GM23248 (cell line): ENCODE results near the gene ARID3B. TPM values are rescaled to one million over a fixed set of nuclear protein-coding genes. Genes with fewer than 3 reads are reported as not detected.
"Not testable (repeated sequence)": the region's sequence is repeated elsewhere in the genome, so short reads cannot be mapped to it uniquely, and the experiment has no call there.

Experiments used
- DNase-seq: peaks from one replicate; pipeline ENCODE4 v3.0.0-alpha.2; 2015
- H2AFZ ChIP-seq: fragments of 200-600 bp; sonication (generic); 2 replicates; pipeline ENCODE4 v1.6.1; 2016; ENCODE audit warnings: antibody characterized with exemption
- H3F3A ChIP-seq: fragments of 200-600 bp; sonication (generic); 2 replicates; pipeline ENCODE4 v1.6.1; 2016; ENCODE audit warnings: mild to moderate bottlenecking, antibody characterized with exemption, mixed run types; ENCODE audit not compliant: insufficient read depth
- H3K27ac ChIP-seq: fragments of 200-600 bp; sonication (generic); 2 replicates; pipeline ENCODE4 v1.5.1; 2016; ENCODE audit warnings: mild to moderate bottlenecking
- H3K27me3 ChIP-seq: fragments of 200-600 bp; sonication (generic); replicated peaks from 2 replicates; pipeline ENCODE4 v1.6.1; 2016; ENCODE audit warnings: mild to moderate bottlenecking; ENCODE audit not compliant: insufficient read depth
- H3K36me3 ChIP-seq: fragments of 200-600 bp; sonication (generic); 2 replicates; pipeline ENCODE4 v1.6.1; 2016; ENCODE audit warnings: low read depth, mild to moderate bottlenecking
- H3K4me1 ChIP-seq: fragments of 200-600 bp; sonication (generic); 2 replicates; pipeline ENCODE4 v1.6.1; 2016; ENCODE audit warnings: mild to moderate bottlenecking; ENCODE audit not compliant: insufficient read depth
- H3K4me2 ChIP-seq: fragments of 200-600 bp; sonication (generic); one replicate; pipeline ENCODE4 v1.6.1; 2016; ENCODE audit warnings: mild to moderate bottlenecking; ENCODE audit not compliant: unreplicated experiment
- H3K4me3 ChIP-seq: fragments of 200-600 bp; sonication (generic); 2 replicates; pipeline ENCODE4 v1.5.1; 2016; ENCODE audit warnings: mild to moderate bottlenecking
- H3K79me2 ChIP-seq: fragments of 200-600 bp; sonication (generic); 2 replicates; pipeline ENCODE4 v1.6.1; 2016; ENCODE audit warnings: mild to moderate bottlenecking; ENCODE audit not compliant: insufficient read depth
- H3K9ac ChIP-seq: fragments of 200-600 bp; sonication (generic); 2 replicates; pipeline ENCODE4 v1.6.1; 2016; ENCODE audit warnings: mild to moderate bottlenecking
- H3K9me2 ChIP-seq: fragments of 200-600 bp; sonication (generic); 2 replicates; pipeline ENCODE4 v1.6.1; 2016; ENCODE audit warnings: mixed run types, mild to moderate bottlenecking, moderate library complexity; ENCODE audit not compliant: insufficient read depth
- H3K9me3 ChIP-seq: fragments of 200-600 bp; sonication (generic); one replicate; pipeline ENCODE4 v1.6.1; 2017; ENCODE audit warnings: low read depth
- H4K20me1 ChIP-seq: fragments of 200-600 bp; sonication (generic); 2 replicates; pipeline ENCODE4 v1.6.0; 2016; ENCODE audit not compliant: insufficient read depth
- EZH2 ChIP-seq: fragments of 200-600 bp; sonication (generic); IDR thresholded peaks from 2 replicates; pipeline ENCODE4 v1.6.1; 2018; ENCODE audit warnings: antibody characterized with exemption, mild to moderate bottlenecking; ENCODE audit not compliant: insufficient read depth, poor library complexity, severe bottlenecking
- EZH2phosphoT487 ChIP-seq: fragments of 200-600 bp; sonication (generic); IDR thresholded peaks from 2 replicates; pipeline ENCODE4 v1.6.1; 2018; ENCODE audit warnings: antibody characterized with exemption, moderate library complexity, mild to moderate bottlenecking, low read depth; ENCODE audit not compliant: insufficient read depth
- WGBS, 2 experiments: methylation state at CpG; one replicate each; pipeline ENCODE4 v1.1.6; 2015 to 2017; ENCODE audit warnings: low lambda C conversion rate in 2 of 2, low coverage in 1 of 2; ENCODE audit errors: missing lambda C conversion rate in 2 of 2; 5-methylcytosine and 5-hydroxymethylcytosine counted together
- in situ Hi-C: fragments of 300-500 bp; cut with MboI; formaldehyde crosslinking; loops from 2 replicates; pipeline ENCODE4 v1.15.0; 2020
- polyA plus RNA-seq: library from polyadenylated mRNA; unstranded; fragments of >200 nt; fragmentation: Nextera tagmentation; extraction: Ambion mirVana; gene quantifications from 2 replicates; pipeline ENCODE4 v1.2.1, GENCODE V29; 2016
- total RNA-seq: library from RNA; depleted of rRNA; stranded (reverse); fragments of >200 nt; shearing (Covaris generic); gene quantifications from 2 replicates; pipeline ENCODE4 v1.2.3, GENCODE V29; 2014

The ARID3B gene
- total and polyA plus RNA-seq, 2 experiments from 2014 or later: 2.1 to 4.9 TPM

DNA sequence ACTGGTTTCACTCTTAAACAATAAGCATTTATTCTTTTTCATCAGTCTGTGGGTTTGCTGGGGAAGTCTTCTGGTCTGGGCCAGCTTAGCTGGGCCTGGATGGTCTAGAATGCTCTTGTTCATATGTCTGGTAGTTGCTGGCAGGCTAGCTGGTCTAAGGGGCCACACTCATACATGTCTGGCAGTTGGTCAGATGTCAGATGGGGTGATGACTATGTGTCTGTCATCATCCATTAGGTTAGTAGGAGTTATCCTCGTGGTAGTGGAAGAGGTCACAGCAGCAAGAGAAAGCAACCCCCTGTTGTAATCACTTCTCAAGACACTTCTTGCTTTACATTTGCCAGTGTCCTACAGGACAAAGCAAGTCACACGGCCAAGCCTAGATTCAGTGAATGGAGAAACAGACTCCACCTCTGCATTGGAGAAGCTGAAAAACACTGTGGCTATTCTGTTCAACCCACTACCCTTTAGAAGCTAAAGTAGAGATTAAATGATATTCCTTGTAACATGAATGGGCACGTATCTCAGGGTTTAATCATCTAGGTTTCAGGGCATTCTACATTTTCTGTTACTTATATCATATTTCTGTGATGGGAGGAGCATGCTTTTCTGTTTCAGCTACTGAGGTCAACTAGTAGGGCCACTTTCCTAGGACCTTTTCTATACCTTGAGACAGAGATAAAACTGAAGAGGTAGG lies 5.5 kb upstream of the ARID3B start:
- no peaks in the 10 kb centered on the region for H3K27me3 ChIP-seq
- H3K4me3 ChIP-seq: no peak overlapping the region
- no peak for DNase-seq
- no peak overlapping the region for H3K27ac ChIP-seq
- H3K4me2 ChIP-seq: no peak overlapping the region
- H3K79me2 ChIP-seq: 0 out of 2 replicates have a peak, but pooled peaks cover 8% of the 10 kb centered on the region
- H3K9me3 ChIP-seq: no peaks in the 10 kb centered on the region
- H3K9ac ChIP-seq: no peak overlapping the region
- WGBS, 2 experiments: 45 to 50% methylated on average over 3 of the region's 3 CpGs
- peaks cover 24% of the 10 kb centered on the region for H3F3A ChIP-seq
- no peaks in the 10 kb centered on the region for H3K9me2 ChIP-seq
- H2AFZ ChIP-seq: no peak overlapping the region
- H4K20me1 ChIP-seq: no peaks in the 10 kb centered on the region
- no peaks in the 10 kb centered on the region for H3K36me3 ChIP-seq
- peaks cover 23% of the 10 kb centered on the region for H3K4me1 ChIP-seq
- in situ Hi-C loops: no loop called here
- TF ChIP-seq EZH2phosphoT487: no peak
- TF ChIP-seq EZH2: no peak

DNA sequence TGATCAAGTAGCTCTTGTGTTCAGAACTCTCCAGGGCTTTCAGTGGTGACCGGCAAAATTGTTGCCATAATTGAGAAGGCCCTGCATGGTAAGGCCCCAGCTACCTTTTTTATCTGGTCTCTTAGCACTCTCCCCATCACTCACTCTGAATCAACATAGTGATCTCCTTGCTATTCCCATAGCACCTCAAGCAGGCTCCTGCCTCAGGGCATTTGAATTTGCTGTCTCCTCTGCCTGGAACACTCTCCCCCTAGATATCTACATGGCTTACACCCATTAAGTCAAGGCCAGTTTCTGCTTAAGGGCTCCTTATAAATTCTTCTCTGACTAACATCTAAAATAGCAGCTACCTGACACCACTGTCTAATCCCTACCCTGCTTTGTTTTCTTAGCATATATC lies 3.3 kb upstream of the ARID3B start:
- in situ Hi-C loops: no loop called here
- H3K4me3 ChIP-seq: no peak overlapping the region
- H3K79me2 ChIP-seq: 0 out of 2 replicates have a peak, but pooled peaks cover 8% of the 10 kb centered on the region
- H2AFZ ChIP-seq: no peak overlapping the region
- no peak for DNase-seq
- peaks cover 14% of the 10 kb centered on the region; the same call in 1 of the 2 replicates for H3K4me1 ChIP-seq
- H3K9me2 ChIP-seq: no peaks in the 10 kb centered on the region
- no peak overlapping the region for H3K27ac ChIP-seq
- WGBS, 2 experiments: 96 to 100% methylated on average over 1 of the region's 1 CpG
- no peak overlapping the region for H3K4me2 ChIP-seq
- TF ChIP-seq EZH2 (no peak), EZH2phosphoT487 (no peak)
- H4K20me1 ChIP-seq: no peaks in the 10 kb centered on the region
- peaks cover 19% of the 10 kb centered on the region; the same call in 1 of the 2 replicates for H3F3A ChIP-seq
- H3K27me3 ChIP-seq: no peaks in the 10 kb centered on the region
- no peak overlapping the region for H3K9ac ChIP-seq
- no peaks in the 10 kb centered on the region for H3K36me3 ChIP-seq
- H3K9me3 ChIP-seq: no peaks in the 10 kb centered on the region

DNA sequence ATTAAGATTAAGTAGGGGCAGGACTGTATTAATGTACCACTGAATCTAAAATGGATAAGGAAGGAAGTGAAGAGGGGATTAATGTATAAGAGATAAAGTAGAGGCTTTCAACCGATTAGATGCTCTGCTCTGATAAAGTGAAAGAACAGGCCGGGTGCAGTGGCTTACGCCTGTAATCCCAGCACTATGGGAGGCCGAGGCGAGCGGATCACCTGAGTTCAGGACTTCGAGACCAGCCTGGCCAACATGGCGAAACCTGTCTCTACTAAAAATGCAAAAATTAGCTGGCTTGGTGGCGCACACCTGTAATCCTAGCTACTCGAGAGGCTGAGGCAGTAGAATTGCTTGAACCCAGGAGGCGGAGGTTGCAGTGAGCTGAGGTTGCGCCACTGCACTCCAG lies 1.5 kb upstream of the ARID3B start:
- H3K9me2 ChIP-seq, H4K20me1 ChIP-seq, H3K27me3 ChIP-seq, H3K36me3 ChIP-seq, H3K79me2 ChIP-seq, DNase-seq, H2AFZ ChIP-seq, in situ Hi-C loops, H3K9me3 ChIP-seq: not testable (repeated sequence)
- peak overlapping the region; percentile 79; the same call in 1 of the 2 replicates for H3K9ac ChIP-seq
- H3K4me3 ChIP-seq: peak overlapping the region; percentile 87
- peaks cover 14% of the 10 kb centered on the region; the same call in 1 of the 2 replicates for H3K4me1 ChIP-seq
- peaks cover 19% of the 10 kb centered on the region; the same call in 1 of the 2 replicates for H3F3A ChIP-seq
- H3K4me2 ChIP-seq: peak overlapping the region; percentile 100
- peak overlapping the region; percentile 51 for H3K27ac ChIP-seq
- 93% methylated on average over 12 of the region's 12 CpGs for WGBS, 2 experiments

DNA sequence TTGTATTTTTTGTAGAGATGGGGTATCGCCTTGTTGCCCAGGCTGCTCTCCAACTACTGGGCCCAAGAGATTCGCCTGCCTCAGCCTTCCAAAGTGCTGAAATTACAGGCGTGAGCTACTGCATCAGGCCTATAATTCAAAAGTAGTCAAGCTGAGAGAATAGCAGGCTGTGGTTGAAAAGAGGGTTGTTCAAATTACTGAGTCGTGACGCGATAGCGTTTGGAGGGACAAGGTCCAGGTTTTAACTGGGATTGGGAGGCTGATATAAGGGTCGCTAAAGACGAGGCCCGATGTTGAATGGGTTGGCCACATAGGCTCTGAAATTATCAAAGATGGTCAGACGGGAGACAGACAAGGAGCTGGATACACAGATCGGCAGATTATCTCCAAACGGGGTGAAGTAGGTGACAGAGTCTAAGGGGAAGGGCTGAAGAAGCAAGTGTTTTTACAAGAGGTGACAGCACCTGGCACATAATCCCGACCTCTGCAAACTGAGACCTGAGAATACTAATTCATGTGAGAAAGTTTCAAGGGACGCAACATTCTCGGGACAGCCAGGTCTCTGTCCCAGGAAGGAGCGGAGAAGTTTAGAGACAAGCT lies 759 bp upstream of the ARID3B start:
- Histone ChIP-seq H3K27ac (peak overlapping the region; percentile 51), H3K36me3 (no peaks in the 10 kb centered on the region), H3K9ac (peak overlapping the region; percentile 79), H2AFZ (peak overlapping the region; percentile 93), H3K9me3 (no peaks in the 10 kb centered on the region), H3K4me3 (peak overlapping the region; percentile 87), H4K20me1 (0 out of 2 replicates have a peak, but pooled peaks cover under 1% of the 10 kb centered on the region), H3F3A (peaks cover 24% of the 10 kb centered on the region), H3K27me3 (no peaks in the 10 kb centered on the region), H3K4me1 (peaks cover 14% of the 10 kb centered on the region; the same call in 1 of the 2 replicates), H3K9me2 (no peaks in the 10 kb centered on the region), H3K4me2 (peak overlapping the region; percentile 100), H3K79me2 (0 out of 2 replicates have a peak, but pooled peaks cover 8% of the 10 kb centered on the region)
- DNase-seq: peak; percentile 70
- in situ Hi-C loops: no loop called here
- WGBS, 2 experiments: 1 to 2% methylated on average over 17 of the region's 17 CpGs
- TF ChIP-seq EZH2 (no peak), EZH2phosphoT487 (no peak)
